MCF 10A (cell line): Measurements from ENCODE around the gene FFAR2. TPM values are rescaled to one million over a fixed set of nuclear protein-coding genes. Genes with fewer than 3 reads are reported as not detected.

ENCODE experiments used
- BruUV-seq: library from RNA; stranded (reverse); fragments of 400-500 nt; replicated peaks from 2 replicates; lab custom pipeline; 2021; lab: Mats Ljungman, UMichigan
- CTCF ChIA-PET: fragments of 300-600 bp; sonication (Branson Sonifier 250); formaldehyde crosslinking; extraction: SDS; loops from one replicate; lab custom pipeline; 2021; ENCODE audit warnings: antibody characterized with exemption, inconsistent platforms; lab: Yijun Ruan, JAX
- POLR2A ChIA-PET: fragments of 300-600, 350-650 bp; sonication (Branson Sonifier 250); formaldehyde crosslinking; extraction: SDS; loops from one replicate; lab custom pipeline; 2020; ENCODE audit warnings: antibody characterized with exemption, inconsistent platforms; lab: Yijun Ruan, JAX
- DNase-seq: peaks from one replicate; pipeline ENCODE4 v3.0.0-alpha.2; 2018; ENCODE audit not compliant: unreplicated experiment
- H3K27ac Mint-ChIP-seq: one replicate; pipeline ENCODE4 v1.8.0; 2022; ENCODE audit warnings: mild to moderate bottlenecking, low read depth, mixed read lengths; ENCODE audit not compliant: unreplicated experiment
- H3K27me3 Mint-ChIP-seq: one replicate; pipeline ENCODE4 v1.8.0; 2022; ENCODE audit warnings: mixed read lengths; ENCODE audit not compliant: insufficient read depth, unreplicated experiment
- H3K36me3 Mint-ChIP-seq: one replicate; pipeline ENCODE4 v1.8.0; 2022; ENCODE audit warnings: mild to moderate bottlenecking, moderate library complexity, mixed read lengths; ENCODE audit not compliant: insufficient read depth, unreplicated experiment
- H3K4me1 Mint-ChIP-seq: one replicate; pipeline ENCODE4 v1.8.0; 2022; ENCODE audit warnings: mixed read lengths; ENCODE audit not compliant: insufficient read depth, unreplicated experiment
- H3K4me3 Mint-ChIP-seq: one replicate; pipeline ENCODE4 v1.8.0; 2022; ENCODE audit warnings: mild to moderate bottlenecking, moderate library complexity, mixed read lengths; ENCODE audit not compliant: unreplicated experiment
- H3K9me3 Mint-ChIP-seq: one replicate; pipeline ENCODE4 v1.8.0; 2022; ENCODE audit warnings: mixed read lengths; ENCODE audit not compliant: unreplicated experiment
- CTCF ChIP-seq: fragments of 200-600 bp; IDR thresholded peaks from one replicate; pipeline ENCODE4 v1.8.0; 2022; ENCODE audit warnings: antibody characterized with exemption, mild to moderate bottlenecking; ENCODE audit not compliant: unreplicated experiment
- intact Hi-C: fragments of 100-400 bp; cut with micrococcal nuclease; formaldehyde crosslinking; loops from 2 replicates; pipeline ENCODE4 v1.14.1; 2022
- total RNA-seq: library from RNA; stranded (reverse); gene quantifications from 2 replicates; pipeline ENCODE4 v1.2.3, GENCODE V29; 2022

Gene FFAR2
- total RNA-seq, 1 experiment from 2014 or later, result not detected

GRCh38 chr19:35429698-35430408 is 18.2 kb upstream of the FFAR2 start:
- no peak overlapping the region for H3K27ac Mint-ChIP-seq
- TF ChIP-seq CTCF, result no peak
- H3K4me3 Mint-ChIP-seq, result no peak overlapping the region
- peaks cover 58% of the 10 kb centered on the region for H3K27me3 Mint-ChIP-seq
- no peaks in the 10 kb centered on the region for H3K9me3 Mint-ChIP-seq
- ChIA-PET POLR2A (no interaction called here), CTCF (interaction anchor here (0.6 kb wide), 1 partner anchor 74 kb away, joined by 3 read pairs; no protein-coding TSS in a partner anchor)
- DNase-seq, result no peak
- no TSS peak for BruUV-seq
- no peaks in the 10 kb centered on the region for H3K36me3 Mint-ChIP-seq
- intact Hi-C loops, result no loop called here
- no peaks in the 10 kb centered on the region for H3K4me1 Mint-ChIP-seq

GRCh38 chr19:35430409-35431144 is 17.5 kb upstream of the FFAR2 start:
- TF ChIP-seq CTCF, result no peak
- POLR2A ChIA-PET, result interaction anchor here (0.7 kb wide), 1 partner anchor 659 kb away, joined by 3 read pairs; no protein-coding TSS in a partner anchor
- CTCF ChIA-PET, result no interaction called here
- H3K4me1 Mint-ChIP-seq, result no peaks in the 10 kb centered on the region
- no peak overlapping the region for H3K4me3 Mint-ChIP-seq
- H3K27ac Mint-ChIP-seq, result no peak overlapping the region
- no peaks in the 10 kb centered on the region for H3K36me3 Mint-ChIP-seq
- no peaks in the 10 kb centered on the region for H3K9me3 Mint-ChIP-seq
- intact Hi-C loops, result no loop called here
- peaks cover 58% of the 10 kb centered on the region for H3K27me3 Mint-ChIP-seq
- no TSS peak for BruUV-seq
- DNase-seq, result no peak

- ChIA-PET POLR2A (interaction anchor here (0.7 kb wide), 1 partner anchor 659 kb away, joined by 3 read pairs; no protein-coding TSS in a partner anchor), CTCF (no interaction called here)
- Mint-ChIP-seq H3K36me3 (no peaks in the 10 kb centered on the region), H3K4me1 (peaks cover 3% of the 10 kb centered on the region), H3K27ac (no peak overlapping the region), H3K4me3 (no peak overlapping the region), H3K27me3 (peaks cover 58% of the 10 kb centered on the region), H3K9me3 (no peaks in the 10 kb centered on the region)
- intact Hi-C loops, result no loop called here
- TF ChIP-seq CTCF, result no peak
- no TSS peak for BruUV-seq
- DNase-seq, result no peak
Observed at GRCh38 chr19:35431145-35431807, 16.8 kb upstream of the FFAR2 start.

GRCh38 chr19:35432911-35433310 is 15.1 kb upstream of the FFAR2 start:
- Mint-ChIP-seq H3K4me1 (peaks cover 9% of the 10 kb centered on the region), H3K9me3 (no peaks in the 10 kb centered on the region), H3K27ac (no peak overlapping the region), H3K4me3 (no peak overlapping the region), H3K27me3 (peaks cover 58% of the 10 kb centered on the region), H3K36me3 (no peaks in the 10 kb centered on the region)
- intact Hi-C loops, result no loop called here
- POLR2A ChIA-PET, result no interaction called here
- CTCF ChIA-PET, result no interaction called here
- no TSS peak for BruUV-seq
- peak; percentile 14 for DNase-seq
- no peak for TF ChIP-seq CTCF
